Gastrocnemius medialis (tissue), 4 donors: Measurements from ENCODE around the gene MINDY4. TPM values are rescaled to one million over a fixed set of nuclear protein-coding genes. Genes with fewer than 3 reads are reported as not detected.
A peak's percentile ranks its signal among the peaks of the same experiment; 100 is the strongest.

Source experiments
- ATAC-seq, 2 donors: fragments of 150-250 bp; one replicate each; pipeline ENCODE4 v1.9.1; 2016
- DNase-seq, 2 donors: peaks; one replicate each; pipeline ENCODE4 v3.0.0-alpha.2; 2019
- H3K27ac ChIP-seq, 4 donors: fragments of 200-600 bp; sonication (generic); 1 replicate in 1 of 4; 2 replicates in 3 of 4; pipeline ENCODE4 v1.5.1; 2016 to 2018; ENCODE audit warnings: mild to moderate bottlenecking in 2 of 4, moderate library complexity in 1 of 4
- H3K27me3 ChIP-seq, 3 donors: fragments of 200-600 bp; sonication (generic) in 2 of 3; 1 replicate in 1 of 3; 2 replicates in 2 of 3; pipeline versions ENCODE4 v1.5.1 to v1.6.0; 2016 to 2019; ENCODE audit warnings: mild to moderate bottlenecking in 1 of 3, moderate library complexity in 1 of 3
- H3K36me3 ChIP-seq, 2 donors: fragments of 200-600 bp; sonication (generic) in 1 of 2; one replicate each; pipeline ENCODE4 v1.5.1; 2017 to 2018
- H3K4me1 ChIP-seq, 2 donors: fragments of 200-600 bp; sonication (generic) in 1 of 2; one replicate each; pipeline ENCODE4 v1.5.1; 2016 to 2017; ENCODE audit warnings: mild to moderate bottlenecking in 2 of 2
- H3K4me3 ChIP-seq, 4 donors: fragments of 200-600 bp; sonication (generic) in 3 of 4; 1 replicate in 1 of 4; 2 replicates in 3 of 4; pipeline ENCODE4 v1.5.1; 2016 to 2019; ENCODE audit warnings: mild to moderate bottlenecking in 2 of 4
- H3K9me3 ChIP-seq, 3 donors: fragments of 200-600 bp; sonication (generic) in 2 of 3; 1 replicate in 1 of 3; 2 replicates in 2 of 3; pipeline ENCODE4 v1.5.1; 2016 to 2019
- POLR2A ChIP-seq, 2 donors: fragments of 450-650 bp; IDR thresholded peaks; one replicate each; pipeline ENCODE4 v1.6.1; 2017; ENCODE audit warnings: antibody characterized with exemption in 2 of 2, mild to moderate bottlenecking in 2 of 2, moderate library complexity in 2 of 2
- in situ Hi-C, 4 donors: fragments of 200-750 bp; cut with MboI; loops; one replicate each; pipeline versions ENCODE4 v1.15.0 to v1.8.0; 2017; ENCODE audit warnings: low sequenced_read_pairs in 4 of 4
- intact Hi-C: fragments of 100-400 bp; cut with DNase I; formaldehyde crosslinking; loops from one replicate; pipeline ENCODE4 v1.15.1; 2023; ENCODE audit warnings: low total_unique reads
- total RNA-seq, 4 donors: library from RNA; depleted of rRNA; stranded (reverse); fragments of >200 nt; gene quantifications; one replicate each; pipeline versions ENCODE4 v1.1.0 to v1.2.3, GENCODE V29; 2016
- TF ChIP-seq, protein P1 (sequence below), 5 experiments: fragments of 450-650 bp in 3 of 5; fragments of 200-600 bp in 2 of 5; sonication (generic) in 2 of 5; IDR thresholded peaks in 4 of 5; conservative IDR thresholded peaks in 1 of 5; 1 replicate in 4 of 5; 2 replicates in 1 of 5; pipeline ENCODE4 v1.5.1; 2016 to 2019; ENCODE audit warnings: antibody characterized with exemption in 5 of 5, mild to moderate bottlenecking in 3 of 5, moderate library complexity in 3 of 5

The MINDY4 gene
- total RNA-seq, 4 donors from 2014 or later = 1.4 to 4.3 (median 3.0) TPM

DNA sequence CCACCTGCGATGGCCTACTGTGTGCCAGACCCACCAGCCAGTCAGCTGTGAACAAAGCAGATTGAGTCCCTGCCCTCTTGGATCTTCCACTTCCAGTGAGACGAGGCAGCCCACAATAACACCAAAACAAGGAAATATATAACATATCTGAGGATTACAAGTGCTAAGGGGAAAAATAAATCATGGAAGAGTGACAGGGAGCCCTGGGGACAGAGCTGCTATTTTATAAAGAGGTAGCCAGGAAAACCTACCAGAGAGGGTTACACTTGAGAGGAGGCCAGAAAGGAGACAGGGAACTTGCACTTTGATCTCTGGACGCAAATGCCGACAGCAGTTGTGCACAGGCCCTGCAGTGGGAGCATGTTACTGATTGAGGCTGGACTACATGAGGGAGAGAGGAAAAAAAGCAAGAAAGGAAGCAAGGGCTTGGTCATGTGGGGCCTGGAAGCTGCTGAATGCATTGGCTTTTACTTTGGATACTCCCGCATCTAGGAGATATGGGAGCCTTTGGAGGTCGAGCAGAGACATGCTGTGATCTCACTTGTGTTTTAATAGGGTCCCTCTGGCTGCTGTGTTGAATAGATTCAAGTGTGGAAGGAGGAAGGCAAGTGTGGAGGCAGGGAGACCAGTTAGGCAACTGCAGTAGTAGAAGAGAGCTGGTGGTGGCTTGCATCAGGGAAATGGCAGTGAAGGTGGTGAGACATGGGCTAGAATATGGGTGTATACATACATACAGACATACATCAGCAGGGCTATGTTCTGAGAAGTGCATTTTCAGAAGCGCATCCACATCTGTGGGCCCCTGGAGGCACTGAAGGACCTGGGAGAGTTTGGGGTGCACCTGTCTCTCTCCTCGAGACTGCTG lies 26.2 kb downstream of the MINDY4 start:
- intact Hi-C loops = no loop called here
- no peak overlapping the region for H3K4me3 ChIP-seq
- H3K27me3 ChIP-seq = no peaks in the 10 kb centered on the region
- TF ChIP-seq, protein P1, sequence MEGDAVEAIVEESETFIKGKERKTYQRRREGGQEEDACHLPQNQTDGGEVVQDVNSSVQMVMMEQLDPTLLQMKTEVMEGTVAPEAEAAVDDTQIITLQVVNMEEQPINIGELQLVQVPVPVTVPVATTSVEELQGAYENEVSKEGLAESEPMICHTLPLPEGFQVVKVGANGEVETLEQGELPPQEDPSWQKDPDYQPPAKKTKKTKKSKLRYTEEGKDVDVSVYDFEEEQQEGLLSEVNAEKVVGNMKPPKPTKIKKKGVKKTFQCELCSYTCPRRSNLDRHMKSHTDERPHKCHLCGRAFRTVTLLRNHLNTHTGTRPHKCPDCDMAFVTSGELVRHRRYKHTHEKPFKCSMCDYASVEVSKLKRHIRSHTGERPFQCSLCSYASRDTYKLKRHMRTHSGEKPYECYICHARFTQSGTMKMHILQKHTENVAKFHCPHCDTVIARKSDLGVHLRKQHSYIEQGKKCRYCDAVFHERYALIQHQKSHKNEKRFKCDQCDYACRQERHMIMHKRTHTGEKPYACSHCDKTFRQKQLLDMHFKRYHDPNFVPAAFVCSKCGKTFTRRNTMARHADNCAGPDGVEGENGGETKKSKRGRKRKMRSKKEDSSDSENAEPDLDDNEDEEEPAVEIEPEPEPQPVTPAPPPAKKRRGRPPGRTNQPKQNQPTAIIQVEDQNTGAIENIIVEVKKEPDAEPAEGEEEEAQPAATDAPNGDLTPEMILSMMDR (IDR thresholded peaks at IDR 0.05 in 4 of 5, conservative IDR thresholded peaks at IDR 0.05 in 1 of 5) = no peak
- TF ChIP-seq POLR2A (IDR thresholded peaks at IDR 0.05) = no peak
- H3K27ac ChIP-seq = peak overlapping the region; percentile 25 to 57 (median 38)
- H3K36me3 ChIP-seq = no peaks in the 10 kb centered on the region
- in situ Hi-C loops = no loop called here
- no peak for ATAC-seq
- no peak for DNase-seq
- peaks cover 4 to 23% of the 10 kb centered on the region in 2 donors for H3K4me1 ChIP-seq
- no peaks in the 10 kb centered on the region for H3K9me3 ChIP-seq

DNA sequence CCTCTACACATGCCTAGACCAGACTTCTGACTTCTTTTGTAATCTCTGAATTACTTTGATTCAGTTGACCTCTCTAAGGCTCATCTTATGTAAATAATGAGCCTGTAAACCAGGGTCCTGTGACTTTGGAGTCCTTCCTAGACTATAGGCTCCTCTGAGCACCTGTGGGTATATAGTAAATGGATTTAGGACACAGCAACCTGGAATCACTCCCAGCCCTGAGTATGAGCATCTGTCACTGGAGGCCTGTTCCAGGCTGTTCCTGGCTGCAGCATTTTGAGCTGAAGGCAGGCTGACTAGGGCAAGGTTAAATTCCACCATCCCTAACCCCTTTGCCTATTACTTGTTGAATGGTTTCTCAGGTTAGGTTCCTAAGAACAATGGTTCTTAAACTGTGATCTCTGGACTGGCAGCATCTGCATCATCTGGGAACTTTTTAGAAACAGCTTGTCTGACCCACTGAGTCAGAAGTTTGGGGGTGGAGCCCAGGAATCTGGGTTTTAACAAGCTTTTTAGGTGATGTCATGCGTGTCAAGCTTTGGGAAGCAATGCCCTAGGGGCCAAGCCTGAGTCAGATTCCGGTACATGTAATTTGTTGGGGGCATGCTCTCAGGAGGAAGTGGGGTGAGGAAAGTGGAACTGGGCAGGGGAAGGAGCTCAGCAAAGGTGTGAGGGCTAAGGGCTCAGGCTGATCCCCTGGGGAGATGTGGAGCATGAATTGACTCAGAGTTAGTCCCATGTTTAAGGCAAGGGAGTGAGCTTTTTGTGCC lies 28.2 kb downstream of the MINDY4 start:
- peak overlapping the region in 3 of 4 donors; percentile 24 to 61 (median 39) for H3K27ac ChIP-seq
- no peaks in the 10 kb centered on the region for H3K36me3 ChIP-seq
- TF ChIP-seq, protein P1 (IDR thresholded peaks at IDR 0.05 in 4 of 5, conservative IDR thresholded peaks at IDR 0.05 in 1 of 5) = no peak
- TF ChIP-seq POLR2A (IDR thresholded peaks at IDR 0.05) = no peak
- DNase-seq (peak; percentile 43 to 67), ATAC-seq (peak; percentile 18 to 57)
- H3K4me3 ChIP-seq = no peak overlapping the region
- in situ Hi-C loops = no loop called here
- no peaks in the 10 kb centered on the region for H3K9me3 ChIP-seq
- intact Hi-C loops = no loop called here
- peaks cover 12 to 39% of the 10 kb centered on the region in 2 donors for H3K4me1 ChIP-seq
- no peaks in the 10 kb centered on the region for H3K27me3 ChIP-seq

DNA sequence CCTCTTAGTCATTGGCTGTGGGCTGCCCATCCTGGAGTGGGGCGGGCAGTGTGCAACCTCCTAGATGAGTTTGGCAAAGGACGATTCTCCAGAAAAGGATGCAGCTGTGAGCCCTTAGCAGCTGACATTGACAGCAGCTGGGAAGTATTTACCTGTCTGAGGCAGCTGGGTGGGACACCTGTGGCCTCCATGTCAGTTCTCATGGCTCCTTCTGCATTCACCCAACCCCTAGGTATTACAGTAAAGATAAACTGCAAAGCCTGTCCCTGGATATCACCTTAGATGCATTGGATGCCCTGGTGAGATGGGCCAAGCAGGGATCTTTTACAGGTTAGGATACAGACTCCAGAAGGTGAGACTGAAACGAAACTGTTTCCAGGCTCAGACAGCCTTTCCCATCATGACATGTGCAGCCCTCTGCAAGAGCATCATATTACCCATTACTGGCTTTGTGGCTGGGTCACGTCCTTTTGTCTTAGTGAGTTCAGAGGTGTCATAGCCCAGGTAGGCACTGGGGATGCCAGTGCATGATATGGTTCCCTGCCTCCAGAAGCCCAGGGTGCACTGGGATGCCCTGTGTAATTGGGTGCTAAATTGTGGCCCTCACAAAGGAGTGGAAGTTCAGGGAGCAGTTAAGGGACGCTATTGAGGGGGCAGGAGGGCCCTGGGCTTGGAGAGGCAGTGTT lies 28.9 kb downstream of the MINDY4 start:
- in situ Hi-C loops = loop anchor here (5.0 to 10.0 kb wide), 5 partner anchors 172 to 327 kb away; no protein-coding TSS in a partner anchor
- intact Hi-C loops = loop anchor here (1.0 to 10.0 kb wide), 3 partner anchors 135 to 322 kb away; partner anchors contain the start of gene ADCYAP1R1
- H3K27ac ChIP-seq = peak overlapping the region in 3 of 4 donors; percentile 24 to 39 (median 31)
- H3K27me3 ChIP-seq = no peaks in the 10 kb centered on the region
- peaks cover 12 to 39% of the 10 kb centered on the region in 2 donors for H3K4me1 ChIP-seq
- ATAC-seq (no peak), DNase-seq (no peak)
- no peaks in the 10 kb centered on the region for H3K9me3 ChIP-seq
- no peak overlapping the region for H3K4me3 ChIP-seq
- TF ChIP-seq POLR2A (IDR thresholded peaks at IDR 0.05) = no peak
- TF ChIP-seq, protein P1 (IDR thresholded peaks at IDR 0.05 in 4 of 5, conservative IDR thresholded peaks at IDR 0.05 in 1 of 5) = no peak
- H3K36me3 ChIP-seq = no peaks in the 10 kb centered on the region

DNA sequence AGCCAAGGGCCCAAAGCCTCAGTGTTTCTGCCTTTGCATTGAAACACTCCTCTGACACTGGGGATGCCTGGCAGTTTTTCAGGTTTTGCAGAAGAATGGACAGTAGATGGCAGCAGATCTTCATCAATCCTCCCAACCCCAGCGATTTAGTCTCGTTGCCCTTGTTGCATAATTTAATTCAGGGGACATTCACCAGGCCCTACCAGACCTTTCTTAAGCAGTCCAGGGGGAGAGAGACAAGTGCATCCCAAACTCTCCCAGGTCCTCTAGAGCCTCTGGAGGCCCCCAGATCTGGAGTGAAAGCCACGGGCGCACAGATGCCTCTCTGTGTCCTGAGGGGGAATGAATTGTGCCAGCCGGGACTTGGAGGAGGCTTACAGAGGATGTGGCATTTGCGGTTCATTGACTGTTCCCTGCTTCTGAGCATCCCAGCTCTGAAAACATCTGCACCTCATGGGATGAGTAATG lies 29.6 kb downstream of the MINDY4 start:
- Histone ChIP-seq H3K4me3 (no peak overlapping the region), H3K4me1 (peaks cover 12 to 39% of the 10 kb centered on the region in 2 donors), H3K9me3 (no peaks in the 10 kb centered on the region), H3K36me3 (no peaks in the 10 kb centered on the region), H3K27ac (peak overlapping the region in 1 of 4 donors; percentile 60), H3K27me3 (no peaks in the 10 kb centered on the region)
- peak; percentile 86 for ATAC-seq
- peak; percentile 42 to 54 for DNase-seq
- in situ Hi-C loops = loop anchor here (5.0 to 10.0 kb wide), 5 partner anchors 171 to 326 kb away; no protein-coding TSS in a partner anchor
- TF ChIP-seq POLR2A (IDR thresholded peaks at IDR 0.05) = no peak
- TF ChIP-seq, protein P1 (IDR thresholded peaks at IDR 0.05 in 4 of 5, conservative IDR thresholded peaks at IDR 0.05 in 1 of 5) = peak; percentile 64 to 75 (median 71)
- intact Hi-C loops = loop anchor here (1.0 to 10.0 kb wide), 4 partner anchors 134 to 321 kb away; partner anchors contain the start of gene ADCYAP1R1
